Right ventricle myocardium superior (tissue), 1 donor: Measurements from ENCODE around the gene MYLK. TPM values are rescaled to one million over a fixed set of nuclear protein-coding genes. Genes with fewer than 3 reads are reported as not detected.
"Not testable (repeated sequence)": the region's sequence is repeated elsewhere in the genome, so short reads cannot be mapped to it uniquely, and the experiment has no call there.

Source experiments
- ATAC-seq: fragments of 200-7000 bp; cut with Tn5 transposase; one replicate; pipeline ENCODE4 v1.9.1; 2020; ENCODE audit warnings: mild to moderate bottlenecking; ENCODE audit not compliant: poor library complexity
- DNase-seq: peaks from one replicate; pipeline ENCODE4 v3.0.0-alpha.2; 2020
- intact Hi-C: fragments of 100-400 bp; cut with DNase I; formaldehyde crosslinking; loops from one replicate; pipeline ENCODE4 v1.11.2; 2022
- total RNA-seq: library from RNA; stranded (reverse); fragmentation: NEBNext Ultra II Directional; extraction: Animal tissue kit (Norgen Biotek cat#: 25700); gene quantifications from one replicate; pipeline ENCODE4 v1.2.1, GENCODE V29; 2021
- donor health status: DM: no; HTN: yes; CAD: no; lungs with severe emphysema.

MYLK gene
- total RNA-seq, 1 donor from 2014 or later = 10.1 TPM

DNA sequence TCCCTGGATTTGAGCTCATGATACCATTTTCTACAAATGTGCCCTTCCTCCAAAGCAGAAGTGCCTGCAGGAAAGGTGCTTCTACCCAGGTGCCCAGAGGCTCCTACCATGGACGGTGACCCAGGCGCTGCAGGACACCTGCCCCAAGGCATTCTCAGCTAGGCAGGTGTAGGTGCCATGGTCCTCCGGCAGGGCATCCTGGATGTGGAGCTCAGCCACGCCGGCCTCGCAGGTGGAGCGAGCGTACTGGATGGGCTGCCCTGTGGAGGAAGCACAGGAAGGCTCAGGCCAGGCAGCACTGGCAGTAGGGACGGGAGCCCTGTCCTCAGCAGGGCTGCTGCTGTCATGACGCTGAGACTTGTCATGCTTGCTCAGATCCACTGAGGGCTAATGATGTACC, 162.1 kb downstream of the MYLK start:
- ATAC-seq (no peak), DNase-seq (no peak)
- intact Hi-C loops = no loop called here

DNA sequence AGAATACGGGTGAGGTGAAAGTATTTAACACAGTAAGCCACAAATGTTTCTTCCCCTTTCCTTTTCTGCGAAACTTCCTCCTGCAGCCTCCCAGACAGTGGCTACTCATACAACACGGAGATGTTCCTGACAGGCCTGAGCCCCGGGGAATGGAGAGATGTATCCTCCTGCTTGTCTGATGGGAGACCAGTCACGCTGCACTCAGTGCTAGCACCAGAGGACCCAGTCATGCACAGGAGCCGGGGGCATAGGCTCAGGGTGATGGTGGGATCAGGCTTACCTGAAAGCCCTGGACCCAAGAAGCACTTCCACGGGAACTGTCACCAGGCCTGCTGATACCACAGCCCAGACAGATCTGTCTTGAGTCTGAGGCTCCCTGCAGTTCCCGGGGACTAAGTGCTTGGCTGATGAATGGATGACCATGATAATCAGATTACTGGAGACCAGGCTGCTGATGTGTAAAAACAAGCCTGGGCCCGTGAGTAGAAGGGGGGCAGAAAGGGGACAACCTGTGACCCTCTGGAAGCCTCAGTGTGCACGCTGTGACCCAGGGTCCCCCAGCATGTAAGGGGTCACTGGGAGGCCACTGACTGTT, 162.9 kb downstream of the MYLK start:
- intact Hi-C loops, ATAC-seq: not testable (repeated sequence)

DNA sequence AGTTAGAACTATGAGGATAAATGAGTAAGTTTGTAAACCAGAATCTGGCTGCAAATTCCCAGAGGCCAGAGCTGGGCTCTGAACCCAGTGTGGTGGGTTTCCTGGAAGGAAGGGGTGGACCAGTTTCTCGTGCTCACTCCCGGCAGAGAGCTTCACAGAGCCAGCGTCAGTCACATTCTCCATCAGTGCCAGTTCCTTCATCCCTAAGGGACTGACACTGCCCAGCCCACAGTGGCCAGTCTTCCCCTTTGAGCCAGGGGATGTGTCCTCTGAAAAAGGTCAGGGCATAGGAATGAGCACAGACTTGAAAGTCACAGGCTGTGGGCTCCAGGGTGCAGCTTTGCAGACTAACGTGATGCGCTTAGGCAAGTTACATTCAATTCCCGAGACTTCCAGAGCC, 163.5 kb downstream of the MYLK start:
- intact Hi-C loops = no loop called here
- DNase-seq (no peak), ATAC-seq (no peak)

More for the DNA sequence above, 162.9 kb downstream of the MYLK start:
- not testable (repeated sequence) for DNase-seq

DNA sequence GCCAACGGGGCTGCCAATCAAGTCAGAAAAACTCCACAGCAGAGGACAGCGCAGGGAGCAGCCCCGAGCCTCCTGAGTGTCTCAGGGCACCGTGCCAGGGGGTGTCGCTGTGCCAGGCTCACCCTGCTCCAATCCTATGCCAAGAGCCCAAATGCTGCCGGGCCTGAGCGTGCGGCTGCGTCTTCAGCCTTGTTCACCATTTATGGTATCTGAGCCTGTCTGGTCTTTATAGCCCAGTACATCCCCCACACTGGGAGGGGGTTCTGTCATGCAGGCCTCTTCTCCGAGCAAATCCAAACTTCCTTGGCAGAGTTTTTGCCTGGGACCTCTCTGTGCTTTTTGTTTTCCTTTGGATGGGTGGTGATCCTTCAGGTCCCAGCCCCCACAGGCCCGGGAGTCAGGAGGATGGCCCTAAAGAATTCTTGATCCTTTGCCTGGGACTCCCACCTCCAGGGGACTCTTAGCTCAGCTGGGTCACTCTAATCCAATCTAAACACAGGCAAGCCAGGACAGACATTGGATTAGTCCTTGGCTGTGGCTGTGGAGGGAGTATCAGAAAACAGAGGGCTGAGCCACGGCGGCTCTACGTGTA, 164.2 kb downstream of the MYLK start:
- peak; percentile 85 for ATAC-seq
- intact Hi-C loops = loop anchor here (5.0 kb wide), 1 partner anchor 68 kb away; no protein-coding TSS in a partner anchor
- DNase-seq = peak; percentile 83

DNA sequence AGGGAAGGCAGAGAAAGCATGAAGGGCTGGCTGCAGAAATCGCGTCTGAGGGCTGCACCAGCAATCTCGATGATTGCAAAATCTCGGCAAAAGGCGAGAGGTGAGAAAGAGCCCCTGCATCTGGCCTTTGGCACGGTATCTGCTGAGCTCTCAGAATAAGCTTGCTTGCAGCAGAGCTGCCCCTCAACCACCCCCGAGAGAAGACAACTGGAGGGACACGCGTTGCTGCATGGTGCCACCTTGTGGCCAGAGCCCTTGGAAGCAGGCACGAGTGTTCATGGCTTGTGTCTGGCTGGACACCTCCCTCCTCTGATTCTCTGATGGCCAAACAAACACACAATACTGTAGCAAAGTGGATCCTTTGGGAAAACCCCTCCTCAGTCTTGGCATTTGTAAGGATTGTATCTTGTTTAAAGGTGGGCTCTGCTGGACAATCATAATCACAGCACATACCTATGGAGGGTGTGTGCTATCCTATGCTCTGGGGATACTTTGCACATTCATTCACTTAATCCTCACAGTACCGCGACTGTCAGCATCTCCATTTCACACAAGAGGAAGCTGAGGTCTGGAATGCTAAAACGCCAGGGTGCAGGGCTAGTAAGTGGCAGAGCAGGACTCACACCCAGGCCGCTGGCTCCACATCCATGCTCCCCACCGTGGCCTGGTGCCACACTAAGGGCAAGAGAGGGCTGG, 164.9 kb downstream of the MYLK start:
- peak; percentile 89 for DNase-seq
- intact Hi-C loops = loop anchor here (5.0 kb wide), 1 partner anchor 67 kb away; no protein-coding TSS in a partner anchor
- peak; percentile 90 for ATAC-seq

DNA sequence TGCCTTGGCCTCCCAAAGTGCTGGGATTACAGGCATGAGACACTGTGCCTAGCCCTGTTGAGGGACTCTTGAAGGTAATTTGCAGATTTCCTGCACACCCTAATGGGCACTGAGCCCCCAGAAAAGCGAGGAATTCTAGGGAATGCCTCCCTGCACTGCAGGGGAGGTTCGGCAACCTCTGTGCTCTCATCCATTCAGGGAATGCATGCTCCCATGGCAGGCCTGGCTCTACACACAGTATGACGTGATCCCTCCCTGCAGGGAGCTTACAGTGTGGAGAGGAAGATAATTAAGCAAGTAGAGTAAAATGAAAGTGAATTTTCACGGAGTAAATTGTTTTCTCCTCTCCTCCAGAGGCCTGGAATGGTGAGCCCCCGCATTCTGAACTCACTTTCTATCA, 166.0 kb downstream of the MYLK start:
- no peak for DNase-seq
- intact Hi-C loops = loop anchor here (5.0 kb wide), 1 partner anchor 66 kb away; no protein-coding TSS in a partner anchor
- ATAC-seq = no peak

DNA sequence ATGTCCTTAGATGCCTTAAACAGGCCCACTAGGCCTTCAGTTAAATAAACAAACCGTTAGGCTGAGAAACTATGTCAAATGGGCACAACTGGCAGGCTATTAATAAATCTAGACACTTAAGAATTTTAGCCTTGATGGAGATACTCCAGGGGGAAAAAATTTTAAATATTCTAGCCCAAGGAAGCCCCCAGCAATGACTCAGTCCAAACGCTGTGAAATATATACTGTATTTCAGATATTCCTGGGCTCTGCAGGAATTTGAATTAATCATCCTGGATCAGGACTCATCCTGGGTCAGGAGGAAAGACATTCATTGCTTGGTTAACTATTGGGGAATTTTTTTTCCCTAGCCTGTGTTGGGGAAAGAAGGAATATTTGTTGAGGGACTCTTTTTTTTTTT, 166.7 kb downstream of the MYLK start:
- not testable (repeated sequence) for ATAC-seq

DNA sequence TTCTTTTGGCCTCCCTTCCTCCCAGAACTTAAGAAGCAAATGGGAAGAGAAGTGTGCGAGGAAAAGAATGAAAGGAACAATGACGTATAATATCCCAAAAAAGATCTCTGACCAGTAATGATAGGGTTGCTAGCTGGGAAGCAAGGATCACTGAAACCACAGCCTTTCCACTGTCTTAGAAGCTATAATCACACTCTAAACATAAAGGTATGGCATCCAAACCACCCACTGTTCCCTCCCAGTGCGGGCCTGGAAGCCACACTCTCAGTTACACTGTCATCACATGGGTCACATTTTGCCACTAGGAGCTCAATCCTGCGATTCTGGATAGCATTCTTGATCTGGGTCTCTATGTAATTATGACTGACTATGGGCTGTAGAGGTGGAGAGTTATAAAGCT, 167.7 kb downstream of the MYLK start:
- ATAC-seq (no peak), DNase-seq (no peak)
- intact Hi-C loops = loop anchor here (5.0 kb wide), 1 partner anchor 64 kb away; no protein-coding TSS in a partner anchor

More for the DNA sequence above, 166.7 kb downstream of the MYLK start:
- not testable (repeated sequence) for DNase-seq
- intact Hi-C loops = loop anchor here (5.0 kb wide), 1 partner anchor 65 kb away; no protein-coding TSS in a partner anchor

DNA sequence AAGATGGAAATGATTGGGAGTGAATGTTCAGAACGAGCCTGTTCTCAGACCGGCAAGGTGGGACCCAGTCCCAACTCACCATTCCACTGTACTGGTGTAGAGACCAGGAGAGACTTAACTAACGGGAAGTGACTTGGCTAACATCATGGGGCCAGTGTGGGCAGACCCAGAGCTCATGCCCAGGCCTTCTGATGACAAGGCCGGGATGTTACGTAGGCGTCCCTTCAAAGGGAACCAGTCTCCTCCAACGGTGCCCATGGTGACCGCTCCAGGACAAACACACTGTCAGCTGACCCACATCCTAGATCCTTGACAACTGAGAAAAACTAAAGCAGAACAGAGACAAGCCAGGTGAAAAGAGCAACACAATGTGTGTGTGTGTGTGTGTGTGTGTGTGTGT, 170.9 kb downstream of the MYLK start:
- DNase-seq = no peak
- ATAC-seq = peak; percentile 83
- intact Hi-C loops = no loop called here

DNA sequence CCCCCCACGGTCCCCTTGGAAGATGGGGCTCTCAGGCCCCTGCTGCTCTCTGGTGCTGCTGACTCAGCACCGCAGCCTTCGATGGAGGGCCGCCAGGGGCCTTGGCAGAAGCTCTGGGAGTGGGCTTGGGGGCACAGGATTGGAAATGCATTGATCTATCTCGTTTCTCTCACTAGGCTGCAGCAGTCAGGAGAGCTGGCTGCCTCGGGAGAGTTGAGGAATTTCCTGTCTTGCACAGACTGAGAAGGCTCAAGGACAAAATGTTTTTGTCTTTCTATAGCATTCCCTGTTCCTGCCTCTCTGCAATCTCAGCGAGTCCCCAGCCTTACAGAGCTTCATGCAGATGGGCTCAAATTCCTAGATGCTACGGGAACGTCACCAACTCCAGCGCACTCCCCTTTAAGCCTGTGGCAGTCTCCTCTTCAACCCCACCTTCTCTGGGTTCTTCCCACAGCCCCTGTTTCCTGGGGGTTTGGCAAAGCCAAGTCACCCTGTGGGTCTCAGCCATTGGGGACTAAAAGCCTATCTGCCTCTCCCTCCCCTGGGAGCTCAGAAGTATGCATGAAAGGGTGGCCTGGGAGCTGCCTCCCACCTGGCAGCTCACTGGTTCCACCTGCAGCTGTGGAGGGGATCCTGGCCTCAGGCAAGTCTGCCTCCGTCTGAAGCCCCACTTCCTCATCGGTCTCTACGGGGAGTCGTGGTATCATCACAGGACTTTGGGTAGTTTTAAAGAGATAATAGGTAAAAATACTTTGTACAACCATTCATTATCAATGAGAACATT, 171.9 kb downstream of the MYLK start:
- intact Hi-C loops = no loop called here
- peak; percentile 34 for ATAC-seq

DNA sequence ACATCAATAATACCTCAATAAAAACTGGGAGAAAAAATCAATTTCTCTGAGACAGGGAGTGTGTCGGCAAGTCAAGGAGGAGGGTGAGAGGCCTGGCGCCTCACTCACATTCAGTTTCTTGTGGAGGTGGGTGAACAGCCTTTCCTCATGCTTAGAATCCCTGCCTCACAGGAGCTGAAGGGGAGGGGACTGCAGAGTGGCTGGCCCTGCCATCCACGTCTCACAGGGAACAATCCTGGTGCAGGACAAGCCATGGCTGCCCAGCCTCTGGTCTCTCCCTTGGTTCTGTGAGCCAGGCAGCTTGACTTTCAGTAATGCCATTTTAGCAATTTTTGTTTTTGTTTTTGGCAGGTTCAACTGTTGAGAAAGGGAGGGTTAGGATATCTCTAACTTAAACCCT, 172.8 kb downstream of the MYLK start:
- no peak for DNase-seq
- intact Hi-C loops = no loop called here
- ATAC-seq = no peak

More for the DNA sequence above, 171.9 kb downstream of the MYLK start:
- no peak for DNase-seq

DNA sequence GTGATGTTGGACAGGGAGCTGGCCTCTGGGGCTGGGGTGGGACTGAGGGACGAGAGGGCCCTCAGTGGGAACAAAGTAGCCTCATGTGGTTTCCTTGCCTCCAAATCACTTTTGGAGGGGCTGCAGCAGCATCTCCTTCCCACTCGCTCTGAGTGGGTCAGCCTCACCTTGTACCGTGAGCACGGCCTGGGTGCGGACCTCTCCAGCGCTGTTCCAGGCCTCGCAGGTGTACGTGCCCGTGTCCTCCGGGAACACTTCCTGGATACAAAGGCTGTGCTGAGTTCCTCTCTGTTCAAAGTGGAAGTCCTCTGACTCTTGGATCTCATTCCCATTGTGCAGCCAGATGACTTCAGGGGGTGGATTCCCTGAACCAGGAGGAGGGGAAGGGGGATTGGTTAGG, 175.6 kb downstream of the MYLK start:
- ATAC-seq (no peak), DNase-seq (no peak)
- intact Hi-C loops = no loop called here

DNA sequence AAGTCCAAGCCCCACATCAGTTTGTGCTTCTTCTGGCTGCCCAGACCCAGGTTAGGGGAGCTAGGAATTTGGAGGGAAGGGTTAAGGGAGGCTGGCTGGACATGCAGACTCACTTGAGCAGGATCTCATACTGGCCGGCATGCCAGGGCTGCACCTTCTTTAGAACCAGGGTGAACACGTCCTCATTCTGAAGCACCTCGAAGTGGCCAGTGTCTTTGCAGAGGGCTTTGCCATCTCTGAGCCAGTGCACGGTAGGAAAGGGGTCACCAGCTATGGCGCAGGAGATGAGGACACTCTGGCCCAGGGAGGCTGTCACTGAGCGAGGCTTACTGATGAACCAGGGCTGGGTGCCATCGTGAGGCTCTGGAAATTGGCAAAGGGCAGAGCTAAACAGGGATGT, 176.5 kb downstream of the MYLK start:
- DNase-seq, ATAC-seq, intact Hi-C loops: not testable (repeated sequence)

DNA sequence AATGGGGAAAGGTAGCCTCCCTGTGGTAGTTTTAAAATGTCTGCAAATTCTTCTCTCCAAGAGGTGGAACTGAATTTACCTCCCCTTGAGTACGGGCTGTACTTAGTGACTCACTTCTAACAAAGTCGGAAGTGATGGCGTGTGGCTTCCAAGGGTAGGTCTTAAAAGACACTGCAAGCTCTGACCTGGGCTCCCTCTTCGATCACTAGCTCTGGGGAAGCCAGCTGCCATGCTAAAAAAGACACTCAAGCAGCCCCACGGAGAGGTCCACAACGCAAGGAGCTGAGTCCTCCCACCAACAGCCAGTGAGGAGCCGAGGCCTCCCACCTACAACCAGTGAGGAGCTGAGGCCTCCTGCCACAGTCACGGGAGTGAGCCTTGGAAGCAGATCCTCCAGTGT, 177.3 kb downstream of the MYLK start:
- ATAC-seq = no peak
- no peak for DNase-seq
- intact Hi-C loops = no loop called here

DNA sequence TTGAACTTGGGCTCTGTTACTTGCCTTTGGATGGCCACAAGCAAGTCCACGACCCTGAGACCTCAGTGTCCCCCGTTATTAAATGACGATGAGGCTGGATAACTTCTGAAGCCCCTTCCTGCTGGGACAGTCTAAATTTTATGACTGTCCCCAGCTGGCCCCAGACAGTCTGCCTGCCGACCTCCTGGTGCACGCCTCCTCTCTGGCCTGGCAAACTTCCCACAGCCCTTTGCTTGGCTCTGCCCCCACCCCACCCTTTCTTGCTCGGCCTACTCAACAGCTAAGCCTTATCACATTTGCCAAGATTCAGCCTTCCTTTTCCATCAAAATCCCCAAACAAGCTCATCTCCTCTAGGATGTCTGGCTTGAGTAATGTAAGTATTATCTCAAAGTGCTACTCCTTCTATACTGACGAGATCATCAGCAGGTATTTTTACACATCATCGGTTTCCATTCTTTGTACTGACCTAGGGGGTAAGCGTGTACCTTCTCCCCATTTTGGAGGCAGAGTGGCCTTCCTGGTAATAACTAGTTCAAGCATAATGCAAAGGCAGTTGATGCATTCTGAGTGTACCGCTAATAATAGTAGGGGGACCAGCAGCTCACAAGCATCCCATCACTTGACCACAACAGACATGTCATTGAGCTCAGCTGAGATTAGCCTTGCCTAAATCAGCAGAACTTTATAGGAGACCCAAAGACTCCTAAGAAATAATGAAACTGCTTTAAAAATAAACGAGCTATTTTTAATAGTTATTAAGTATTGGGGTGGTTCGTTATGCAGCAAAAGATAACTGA, 178.4 kb downstream of the MYLK start:
- DNase-seq (no peak), ATAC-seq (no peak)
- intact Hi-C loops = no loop called here

DNA sequence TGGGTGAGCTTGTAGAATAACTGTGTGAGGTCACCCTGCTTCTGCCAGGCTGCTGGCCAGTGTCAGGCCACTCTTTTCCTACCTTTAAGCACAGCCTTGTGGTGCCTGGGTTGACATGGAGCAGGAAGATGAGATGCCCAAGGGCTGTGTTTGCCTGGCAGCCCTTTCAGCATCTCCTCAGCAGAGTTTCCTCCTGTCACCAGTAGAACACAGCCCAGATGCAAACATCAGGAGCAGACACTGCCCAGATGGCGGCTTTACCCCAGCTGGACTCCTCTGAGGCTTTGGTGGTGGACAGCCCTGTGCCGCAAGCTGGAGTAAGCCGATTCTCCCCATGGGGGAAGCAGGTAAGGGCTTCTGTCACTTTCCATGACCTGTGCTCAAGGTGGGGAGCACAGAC, 180.5 kb downstream of the MYLK start:
- not testable (repeated sequence) for DNase-seq, ATAC-seq
- intact Hi-C loops = loop anchor here (5.0 kb wide), 1 partner anchor 51 kb away; no protein-coding TSS in a partner anchor

DNA sequence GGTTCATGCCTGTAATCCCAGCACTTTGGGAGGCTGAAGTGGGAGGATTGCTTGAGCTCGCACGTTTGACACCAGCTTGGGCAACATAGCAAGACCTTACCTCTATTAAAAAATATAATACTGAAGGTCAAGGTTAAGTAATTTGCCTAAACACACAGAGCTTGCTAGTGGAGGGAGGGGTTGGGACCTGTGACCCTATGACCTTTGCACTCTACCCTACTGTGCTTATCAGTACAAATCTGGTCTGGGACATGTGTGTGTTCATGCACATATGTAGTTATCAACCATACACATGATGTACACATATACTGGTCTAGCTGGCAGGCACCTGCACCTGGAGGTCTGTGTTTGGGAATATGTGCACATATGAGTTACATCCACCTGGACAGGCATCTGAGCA, 181.4 kb downstream of the MYLK start:
- no peak for ATAC-seq
- no peak for DNase-seq
- intact Hi-C loops = loop anchor here (5.0 kb wide), 1 partner anchor 50 kb away; no protein-coding TSS in a partner anchor

DNA sequence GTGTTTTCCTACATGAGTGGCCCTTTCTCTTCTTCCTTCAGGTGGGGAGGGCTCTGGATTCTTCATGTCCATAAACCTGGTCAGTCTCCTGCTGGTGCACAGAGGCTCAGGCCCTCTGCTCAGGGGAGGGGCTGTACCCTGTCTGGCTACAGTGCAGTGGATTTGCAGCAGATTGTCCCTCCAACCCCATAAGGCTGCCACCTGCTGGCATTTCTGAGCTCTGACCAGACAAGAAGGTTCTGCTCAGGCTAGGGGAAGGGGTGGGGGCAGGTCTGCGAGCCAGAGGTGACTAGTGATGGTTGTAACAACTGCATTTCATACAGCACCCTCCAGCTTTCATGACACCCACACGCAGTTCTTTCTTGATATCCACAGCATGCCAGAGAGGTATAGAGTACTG, 182.1 kb downstream of the MYLK start:
- intact Hi-C loops = loop anchor here (5.0 kb wide), 1 partner anchor 50 kb away; no protein-coding TSS in a partner anchor
- ATAC-seq (peak; percentile 83), DNase-seq (peak; percentile 70)
